ENCODE results near the gene ZRANB3.
"Not testable (repeated sequence)": the region's sequence is repeated elsewhere in the genome, so short reads cannot be mapped to it uniquely, and the experiment has no call there.

Gene ZRANB3

GRCh38 chr2:135144343-135144742 lies 386.7 kb downstream of the ZRANB3 start:
- DNase-seq (ENCODE audit: extremely low read depth in 1 of 2, low read depth in 1 of 2) = no peak

GRCh38 chr2:135142323-135142722 lies 388.7 kb downstream of the ZRANB3 start:
- DNase-seq (ENCODE audit: extremely low read depth in 1 of 2, low read depth in 1 of 2) = no peak

- DNase-seq (ENCODE audit: extremely low read depth in 1 of 2, low read depth in 1 of 2) = no peak
Measured at GRCh38 chr2:135140606-135141005, 390.4 kb downstream of the ZRANB3 start.

- no peak for DNase-seq (ENCODE audit: extremely low read depth in 1 of 2, low read depth in 1 of 2)
Measured at GRCh38 chr2:135132314-135132713, 398.7 kb downstream of the ZRANB3 start.

- no peak for DNase-seq (ENCODE audit: extremely low read depth in 1 of 2, low read depth in 1 of 2)
Measured at GRCh38 chr2:135130751-135131150, 400.3 kb downstream of the ZRANB3 start.

- no peak for DNase-seq (ENCODE audit: extremely low read depth in 1 of 2, low read depth in 1 of 2)
Measured at GRCh38 chr2:135125940-135126339, 405.1 kb downstream of the ZRANB3 start.

GRCh38 chr2:135124924-135125886 lies 405.8 kb downstream of the ZRANB3 start:
- DNase-seq (ENCODE audit: extremely low read depth in 1 of 2, low read depth in 1 of 2) = no peak

- not testable (repeated sequence) for DNase-seq (ENCODE audit: extremely low read depth in 1 of 2, low read depth in 1 of 2)
Measured at GRCh38 chr2:135121658-135122039, 409.4 kb downstream of the ZRANB3 start.

GRCh38 chr2:135121016-135121657 lies 409.9 kb downstream of the ZRANB3 start:
- DNase-seq (ENCODE audit: extremely low read depth in 1 of 2, low read depth in 1 of 2) = no peak

- DNase-seq (ENCODE audit: extremely low read depth in 1 of 2, low read depth in 1 of 2) = no peak
Measured at GRCh38 chr2:135119582-135119981, 411.4 kb downstream of the ZRANB3 start.

GRCh38 chr2:135113322-135113721 lies 417.7 kb downstream of the ZRANB3 start:
- no peak for DNase-seq (ENCODE audit: extremely low read depth in 1 of 2, low read depth in 1 of 2)

- not testable (repeated sequence) for DNase-seq (ENCODE audit: extremely low read depth in 1 of 2, low read depth in 1 of 2)
Measured at GRCh38 chr2:135105513-135106316, 425.3 kb downstream of the ZRANB3 start.

GRCh38 chr2:135103843-135104242 lies 427.2 kb downstream of the ZRANB3 start:
- no peak for DNase-seq (ENCODE audit: extremely low read depth in 1 of 2, low read depth in 1 of 2)

GRCh38 chr2:135099802-135100483 lies 431.1 kb downstream of the ZRANB3 start:
- DNase-seq (ENCODE audit: extremely low read depth in 1 of 2, low read depth in 1 of 2) = no peak

GRCh38 chr2:135097532-135098231 lies 433.3 kb downstream of the ZRANB3 start:
- DNase-seq (ENCODE audit: extremely low read depth in 1 of 2, low read depth in 1 of 2) = no peak

GRCh38 chr2:135096665-135097446 lies 434.2 kb downstream of the ZRANB3 start:
- no peak for DNase-seq (ENCODE audit: extremely low read depth in 1 of 2, low read depth in 1 of 2)

GRCh38 chr2:135095591-135095990 lies 435.4 kb downstream of the ZRANB3 start:
- DNase-seq (ENCODE audit: extremely low read depth in 1 of 2, low read depth in 1 of 2) = no peak

- DNase-seq (ENCODE audit: extremely low read depth in 1 of 2, low read depth in 1 of 2) = no peak
Measured at GRCh38 chr2:135094508-135094907, 436.5 kb downstream of the ZRANB3 start.

- DNase-seq (ENCODE audit: extremely low read depth in 1 of 2, low read depth in 1 of 2) = no peak
Measured at GRCh38 chr2:135093670-135094330, 437.2 kb downstream of the ZRANB3 start.
